ENCODE measurements around the gene PRDM8. TPM values are rescaled to one million over a fixed set of nuclear protein-coding genes. Genes with fewer than 3 reads are reported as not detected.
A peak's percentile ranks its signal among the peaks of the same experiment; 100 is the strongest.

Gene PRDM8
- total RNA-seq, 2 donors from 2014 or later, result 1.4 to 2.2 TPM

DNA sequence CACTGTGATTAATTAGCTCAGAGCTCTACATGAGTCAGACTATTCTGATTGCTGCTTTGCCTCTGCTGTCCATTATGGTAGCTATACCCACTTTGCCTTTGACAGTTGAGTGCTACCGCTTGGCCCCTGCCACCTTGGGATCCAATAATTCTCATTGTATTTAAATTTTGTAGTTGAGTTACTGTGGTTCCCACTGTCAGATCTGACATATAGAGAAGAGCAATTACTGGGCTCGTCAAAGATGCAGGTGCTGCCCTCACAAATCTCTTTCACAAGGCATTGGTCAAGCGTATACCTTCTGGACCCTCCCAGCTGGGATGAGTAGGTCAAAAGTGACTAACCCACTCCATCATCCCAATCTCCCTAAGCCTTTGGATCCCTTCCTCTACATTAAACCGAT lies 18.3 kb upstream of the PRDM8 start:
- Histone ChIP-seq H3K4me3 (no peak overlapping the region), H3K9me3 (peaks cover 0 to 11% of the 10 kb centered on the region in 2 donors), H3K27ac (no peak overlapping the region), H3K4me1 (peaks cover 0 to 16% of the 10 kb centered on the region in 2 donors), H3K36me3 (no peaks in the 10 kb centered on the region), H3K27me3 (no peaks in the 10 kb centered on the region)
- TF ChIP-seq, protein P1, sequence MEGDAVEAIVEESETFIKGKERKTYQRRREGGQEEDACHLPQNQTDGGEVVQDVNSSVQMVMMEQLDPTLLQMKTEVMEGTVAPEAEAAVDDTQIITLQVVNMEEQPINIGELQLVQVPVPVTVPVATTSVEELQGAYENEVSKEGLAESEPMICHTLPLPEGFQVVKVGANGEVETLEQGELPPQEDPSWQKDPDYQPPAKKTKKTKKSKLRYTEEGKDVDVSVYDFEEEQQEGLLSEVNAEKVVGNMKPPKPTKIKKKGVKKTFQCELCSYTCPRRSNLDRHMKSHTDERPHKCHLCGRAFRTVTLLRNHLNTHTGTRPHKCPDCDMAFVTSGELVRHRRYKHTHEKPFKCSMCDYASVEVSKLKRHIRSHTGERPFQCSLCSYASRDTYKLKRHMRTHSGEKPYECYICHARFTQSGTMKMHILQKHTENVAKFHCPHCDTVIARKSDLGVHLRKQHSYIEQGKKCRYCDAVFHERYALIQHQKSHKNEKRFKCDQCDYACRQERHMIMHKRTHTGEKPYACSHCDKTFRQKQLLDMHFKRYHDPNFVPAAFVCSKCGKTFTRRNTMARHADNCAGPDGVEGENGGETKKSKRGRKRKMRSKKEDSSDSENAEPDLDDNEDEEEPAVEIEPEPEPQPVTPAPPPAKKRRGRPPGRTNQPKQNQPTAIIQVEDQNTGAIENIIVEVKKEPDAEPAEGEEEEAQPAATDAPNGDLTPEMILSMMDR (IDR thresholded peaks at IDR 0.05), result no peak
- no peak for DNase-seq (ENCODE audit: low spot score)

GRCh38 chr4:80179637-80180161 lies 17.6 kb upstream of the PRDM8 start:
- H3K27ac ChIP-seq, result no peak overlapping the region
- TF ChIP-seq, protein P1 (IDR thresholded peaks at IDR 0.05), result no peak
- no peaks in the 10 kb centered on the region for H3K36me3 ChIP-seq
- DNase-seq (ENCODE audit: low spot score), result no peak
- H3K4me1 ChIP-seq, result peaks cover 0 to 23% of the 10 kb centered on the region in 2 donors
- peaks cover 0 to 11% of the 10 kb centered on the region in 2 donors for H3K9me3 ChIP-seq
- H3K4me3 ChIP-seq, result no peak overlapping the region
- no peaks in the 10 kb centered on the region for H3K27me3 ChIP-seq

GRCh38 chr4:80180743-80181142 lies 16.6 kb upstream of the PRDM8 start:
- Histone ChIP-seq H3K27ac (no peak overlapping the region), H3K4me1 (peaks cover 0 to 33% of the 10 kb centered on the region in 2 donors), H3K9me3 (peaks cover 0 to 11% of the 10 kb centered on the region in 2 donors), H3K27me3 (no peaks in the 10 kb centered on the region), H3K36me3 (no peaks in the 10 kb centered on the region), H3K4me3 (no peak overlapping the region)
- TF ChIP-seq, protein P1 (IDR thresholded peaks at IDR 0.05), result no peak
- DNase-seq (ENCODE audit: low spot score), result no peak

DNA sequence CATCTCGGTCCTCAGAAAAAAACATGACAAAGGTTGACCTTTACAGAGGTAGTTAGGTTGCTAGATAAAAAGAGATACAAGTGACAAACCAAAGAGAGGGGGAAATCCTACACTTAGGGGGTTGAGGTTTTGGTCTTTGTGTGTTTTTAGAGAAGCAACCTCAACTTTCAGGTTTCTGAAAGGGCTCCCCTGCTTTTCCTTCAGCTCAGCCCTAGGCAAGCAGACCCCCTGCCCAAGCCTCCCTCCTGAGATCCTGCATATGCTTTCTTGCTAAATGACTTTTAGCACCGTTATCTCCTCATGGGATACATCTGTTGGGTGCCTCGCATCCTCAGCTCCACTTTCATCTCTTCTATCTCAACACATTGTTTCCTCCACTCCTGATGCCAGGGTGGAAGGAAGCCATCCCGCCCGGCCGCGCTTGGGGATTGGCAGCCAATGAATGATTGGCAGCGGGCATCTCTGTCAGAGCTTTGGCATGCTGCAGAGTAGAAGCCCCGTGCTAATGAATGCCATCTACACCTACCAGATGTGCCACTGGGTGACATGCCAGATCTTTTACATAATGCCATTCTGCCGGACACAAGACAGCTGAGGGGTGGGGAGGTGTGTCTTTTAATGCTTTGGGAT lies 15.0 kb upstream of the PRDM8 start:
- no peak for DNase-seq (ENCODE audit: low spot score)

GRCh38 chr4:80183250-80184052 lies 13.9 kb upstream of the PRDM8 start:
- no peaks in the 10 kb centered on the region for H3K27me3 ChIP-seq
- H3K4me1 ChIP-seq, result peaks cover 0 to 36% of the 10 kb centered on the region in 2 donors
- TF ChIP-seq, protein P1 (IDR thresholded peaks at IDR 0.05), result no peak
- peak overlapping the region; percentile 51 to 73 for H3K4me3 ChIP-seq
- H3K27ac ChIP-seq, result peak overlapping the region; percentile 73
- no peak for DNase-seq (ENCODE audit: low spot score)
- H3K9me3 ChIP-seq, result peaks cover 0 to 11% of the 10 kb centered on the region in 2 donors
- H3K36me3 ChIP-seq, result no peaks in the 10 kb centered on the region

More for the DNA sequence above, 15.0 kb upstream of the PRDM8 start:
- peaks cover 0 to 36% of the 10 kb centered on the region in 2 donors for H3K4me1 ChIP-seq
- H3K36me3 ChIP-seq, result no peaks in the 10 kb centered on the region
- TF ChIP-seq, protein P1 (IDR thresholded peaks at IDR 0.05), result no peak
- H3K9me3 ChIP-seq, result peaks cover 0 to 11% of the 10 kb centered on the region in 2 donors
- H3K27me3 ChIP-seq, result no peaks in the 10 kb centered on the region
- no peak overlapping the region for H3K4me3 ChIP-seq
- no peak overlapping the region for H3K27ac ChIP-seq

Measured in right atrium auricular region (tissue), 2 donors.